IPS DF 6.9 (cell line): ENCODE results near the gene USP40.

Experiments
- DNase-seq: peaks from one replicate; pipeline ENCODE4 v3.0.0-alpha.2; 2013; ENCODE audit warnings: low read depth, low spot score
- H3K27ac ChIP-seq: one replicate; pipeline ENCODE4 v1.5.1; 2013; ENCODE audit warnings: low read length, control low read depth
- H3K27me3 ChIP-seq: 2 replicates; pipeline ENCODE4 v1.6.1; 2013; ENCODE audit warnings: mild to moderate bottlenecking, low read length; ENCODE audit not compliant: control insufficient read depth, insufficient read depth
- H3K36me3 ChIP-seq: 2 replicates; pipeline ENCODE4 v1.6.1; 2013; ENCODE audit warnings: low read length; ENCODE audit not compliant: control insufficient read depth, insufficient read depth
- H3K4me1 ChIP-seq: 2 replicates; pipeline ENCODE4 v1.6.1; 2013; ENCODE audit warnings: low read length; ENCODE audit not compliant: control insufficient read depth, insufficient read depth
- H3K4me3 ChIP-seq: 2 replicates; pipeline ENCODE4 v1.5.1; 2013; ENCODE audit warnings: mild to moderate bottlenecking, low read length
- H3K9me3 ChIP-seq: 2 replicates; pipeline ENCODE4 v1.6.1; 2013; ENCODE audit warnings: low read length, inconsistent platforms; ENCODE audit not compliant: control insufficient read depth, insufficient read depth
- WGBS: extraction: QIAGEN DNeasy Blood & Tissue Kit; methylation state at CpG from one replicate; pipeline ENCODE4 v1.1.7; 2013; ENCODE audit warnings: mixed read lengths, missing lambda C conversion rate; ENCODE audit not compliant: insufficient read length, insufficient coverage; 5-methylcytosine and 5-hydroxymethylcytosine counted together

Gene USP40

DNA sequence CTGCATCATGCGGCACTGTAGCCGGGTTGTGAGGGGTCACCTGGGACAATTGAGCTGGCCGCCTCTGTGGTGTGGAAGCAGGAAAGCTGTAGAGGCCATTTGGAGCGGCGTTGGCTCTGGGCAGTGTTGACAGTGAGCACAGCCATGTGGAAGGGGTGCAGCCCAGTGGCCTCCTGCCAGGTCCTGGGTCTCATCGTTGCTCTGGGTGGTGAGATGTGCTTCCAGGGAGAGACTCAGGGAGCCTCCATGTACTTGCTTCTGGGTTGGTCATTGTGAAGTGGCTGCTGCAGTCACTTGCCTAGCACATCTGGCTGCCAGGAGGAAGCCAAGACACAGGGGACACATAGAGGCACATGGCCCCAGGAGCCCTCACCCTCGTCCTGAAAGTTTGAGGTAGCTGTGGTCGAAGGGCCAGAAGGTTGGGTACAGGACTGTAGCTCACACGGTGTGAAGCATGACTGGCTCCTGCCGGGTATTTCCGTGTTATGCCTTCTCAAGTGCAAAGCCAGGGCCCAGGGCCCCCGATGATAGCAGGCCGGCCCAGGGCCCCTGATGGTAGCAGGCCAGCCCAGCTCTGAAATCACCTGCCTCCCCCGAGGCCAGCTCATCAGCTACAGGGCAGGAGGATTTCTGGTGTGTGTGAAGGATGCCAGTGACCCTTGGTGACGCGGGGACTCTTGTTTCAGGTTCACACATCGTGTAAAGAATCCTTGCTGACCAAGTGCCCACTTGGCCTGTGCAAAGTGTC, 129.7 kb downstream of the USP40 start:
- no CpG with 5 or more reads among the region's 17 CpGs for WGBS
- DNase-seq, result no peak
- Histone ChIP-seq H3K4me1 (no peaks in the 10 kb centered on the region), H3K4me3 (no peak overlapping the region), H3K27ac (no peak overlapping the region), H3K36me3 (0 out of 2 replicates have a peak, but pooled peaks cover 3% of the 10 kb centered on the region), H3K27me3 (no peaks in the 10 kb centered on the region), H3K9me3 (no peaks in the 10 kb centered on the region)

DNA sequence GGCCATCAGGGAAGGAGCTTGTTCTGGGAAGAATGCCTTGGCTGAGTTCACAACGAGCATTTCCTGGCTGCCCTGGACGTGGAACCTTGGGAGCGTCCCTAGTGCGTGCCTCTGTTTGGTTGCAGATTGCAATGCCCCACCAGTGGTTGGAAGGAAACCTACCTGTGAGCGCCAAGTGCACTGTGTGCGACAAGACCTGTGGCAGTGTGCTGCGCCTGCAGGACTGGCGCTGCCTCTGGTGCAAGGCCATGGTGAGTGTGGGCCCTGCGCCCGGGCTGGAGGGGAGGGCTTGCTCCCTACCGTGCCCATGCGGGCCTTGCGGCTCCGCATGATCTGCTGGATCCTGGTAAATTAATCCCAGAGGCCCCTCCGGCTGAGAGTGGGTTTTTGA, 130.4 kb downstream of the USP40 start:
- no peak for DNase-seq
- Histone ChIP-seq H3K4me3 (no peak overlapping the region), H3K27me3 (no peaks in the 10 kb centered on the region), H3K9me3 (no peaks in the 10 kb centered on the region), H3K4me1 (no peaks in the 10 kb centered on the region), H3K27ac (no peak overlapping the region), H3K36me3 (0 out of 2 replicates have a peak, but pooled peaks cover 3% of the 10 kb centered on the region)
- WGBS, result no CpG with 5 or more reads among the region's 15 CpGs

DNA sequence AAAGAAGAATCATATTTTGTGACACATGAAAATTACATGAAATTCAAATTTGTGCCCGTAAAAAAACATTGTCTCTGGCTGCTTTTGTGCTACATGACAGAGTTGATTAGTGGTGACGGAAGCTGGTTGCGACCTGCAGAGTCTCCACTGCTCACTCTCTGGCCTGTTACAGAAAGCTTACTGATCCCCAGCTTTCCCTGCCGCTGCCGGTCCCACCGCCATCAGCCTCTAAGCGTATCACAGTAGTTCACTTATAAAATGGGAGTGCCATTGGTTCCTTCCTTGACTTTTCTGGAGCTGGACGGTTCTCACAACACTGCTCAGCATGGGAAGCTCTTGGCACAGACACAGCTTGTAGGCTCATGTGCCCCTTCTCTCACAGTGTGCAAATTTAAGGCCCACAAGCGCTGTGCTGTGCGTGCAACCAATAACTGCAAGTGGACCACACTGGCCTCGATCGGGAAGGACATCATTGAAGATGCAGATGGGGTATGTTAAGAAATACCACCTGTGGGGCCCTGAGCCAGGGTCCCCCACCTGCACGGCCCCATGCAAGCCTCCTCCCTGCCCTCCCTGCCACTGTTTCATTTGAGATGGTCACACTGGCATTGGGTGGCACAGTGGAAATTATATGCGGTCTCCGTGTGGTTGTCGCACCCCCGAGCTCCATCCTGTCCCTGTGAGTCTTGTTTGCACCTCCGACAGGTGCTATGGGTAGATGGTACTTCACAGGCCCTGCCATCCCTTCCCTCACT, 131.0 kb downstream of the USP40 start:
- 0 out of 2 replicates have a peak, but pooled peaks cover 3% of the 10 kb centered on the region for H3K36me3 ChIP-seq
- no peak overlapping the region for H3K27ac ChIP-seq
- H3K27me3 ChIP-seq, result no peaks in the 10 kb centered on the region
- no peak for DNase-seq
- H3K9me3 ChIP-seq, result no peaks in the 10 kb centered on the region
- no CpG with 5 or more reads among the region's 18 CpGs for WGBS
- no peaks in the 10 kb centered on the region for H3K4me1 ChIP-seq
- H3K4me3 ChIP-seq, result no peak overlapping the region

DNA sequence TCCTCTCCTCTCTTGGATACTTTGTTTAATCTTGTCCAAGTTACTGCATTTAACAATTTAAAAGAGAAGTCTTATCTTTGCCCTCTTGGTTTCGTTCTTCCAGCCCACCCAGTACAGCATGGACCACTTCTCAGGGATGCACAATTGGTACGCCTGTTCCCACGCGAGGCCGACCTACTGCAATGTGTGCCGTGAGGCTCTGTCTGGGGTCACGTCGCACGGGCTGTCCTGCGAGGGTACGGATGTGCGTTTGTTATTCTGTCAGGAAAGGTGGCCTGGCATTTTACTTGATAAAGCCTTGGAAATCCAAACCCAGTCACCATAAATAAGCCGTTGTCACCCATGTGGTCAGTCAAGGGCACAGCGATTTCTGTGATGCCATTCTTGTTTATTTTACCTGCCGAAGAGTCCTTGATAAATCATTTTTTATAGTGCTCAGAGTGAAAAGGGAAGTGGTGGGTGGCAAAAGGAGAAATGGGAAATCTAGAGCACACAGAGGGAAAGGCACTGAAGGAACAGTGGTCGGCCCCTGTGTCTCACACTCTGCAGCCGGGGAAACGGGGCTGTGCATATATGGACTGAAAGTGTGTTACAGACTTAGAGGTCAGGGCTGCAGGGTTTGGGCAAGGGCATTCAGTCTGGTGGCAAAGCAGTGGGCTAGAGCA, 131.8 kb downstream of the USP40 start:
- H3K27ac ChIP-seq, result no peak overlapping the region
- no peak for DNase-seq

DNA sequence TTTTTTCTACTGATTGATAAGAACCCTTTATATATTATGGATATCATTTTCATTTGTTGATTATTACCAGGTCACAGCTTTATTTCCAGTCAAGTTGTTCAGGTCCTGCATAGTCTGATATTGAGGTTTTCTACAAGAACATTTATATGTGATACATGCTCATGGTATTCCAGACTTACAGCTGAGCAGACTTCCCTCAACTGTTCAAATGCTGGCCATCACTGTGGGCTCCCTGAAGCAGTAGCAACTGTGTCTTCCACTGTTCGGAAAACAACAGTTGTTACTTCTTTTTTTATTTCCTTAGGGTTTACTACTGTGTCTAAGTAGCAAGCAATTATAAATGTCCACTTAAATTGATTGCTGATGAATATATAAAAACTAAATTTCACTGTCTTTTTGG, 132.8 kb downstream of the USP40 start:
- H3K4me1 ChIP-seq, result no peaks in the 10 kb centered on the region
- H3K4me3 ChIP-seq, result no peak overlapping the region
- H3K27ac ChIP-seq, result no peak overlapping the region
- DNase-seq, result no peak
- H3K9me3 ChIP-seq, result no peaks in the 10 kb centered on the region
- H3K27me3 ChIP-seq, result no peaks in the 10 kb centered on the region
- no CpG with 5 or more reads among the region's 1 CpG for WGBS
- H3K36me3 ChIP-seq, result 0 out of 2 replicates have a peak, but pooled peaks cover 3% of the 10 kb centered on the region

More for the DNA sequence above, 131.8 kb downstream of the USP40 start:
- Histone ChIP-seq H3K27me3 (no peaks in the 10 kb centered on the region), H3K4me1 (no peaks in the 10 kb centered on the region), H3K4me3 (no peak overlapping the region), H3K9me3 (no peaks in the 10 kb centered on the region), H3K36me3 (0 out of 2 replicates have a peak, but pooled peaks cover 3% of the 10 kb centered on the region)
- no CpG with 5 or more reads among the region's 18 CpGs for WGBS

DNA sequence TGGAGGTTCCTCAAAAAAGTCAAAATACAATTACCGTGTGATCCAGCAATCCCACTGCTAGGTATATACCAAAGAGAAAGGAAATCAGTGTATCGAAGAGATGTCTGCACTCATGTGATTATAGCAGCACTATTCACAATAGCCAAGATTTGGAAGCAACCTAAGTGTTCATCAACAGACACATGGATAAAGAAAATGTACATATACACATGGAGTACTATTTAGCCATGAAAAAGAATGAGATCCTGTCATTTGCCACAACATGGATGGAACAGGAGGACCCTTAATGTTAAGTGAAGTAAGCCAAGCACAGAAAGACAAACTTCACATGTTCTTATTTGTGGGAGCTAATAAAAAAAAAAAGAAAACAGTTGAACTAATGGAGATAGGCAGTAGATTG, 133.6 kb downstream of the USP40 start:
- Histone ChIP-seq H3K27ac (no peak overlapping the region), H3K4me1 (no peaks in the 10 kb centered on the region), H3K36me3 (0 out of 2 replicates have a peak, but pooled peaks cover 3% of the 10 kb centered on the region), H3K4me3 (no peak overlapping the region), H3K27me3 (no peaks in the 10 kb centered on the region), H3K9me3 (no peaks in the 10 kb centered on the region)
- DNase-seq, result no peak
- no CpG with 5 or more reads among the region's 2 CpGs for WGBS

DNA sequence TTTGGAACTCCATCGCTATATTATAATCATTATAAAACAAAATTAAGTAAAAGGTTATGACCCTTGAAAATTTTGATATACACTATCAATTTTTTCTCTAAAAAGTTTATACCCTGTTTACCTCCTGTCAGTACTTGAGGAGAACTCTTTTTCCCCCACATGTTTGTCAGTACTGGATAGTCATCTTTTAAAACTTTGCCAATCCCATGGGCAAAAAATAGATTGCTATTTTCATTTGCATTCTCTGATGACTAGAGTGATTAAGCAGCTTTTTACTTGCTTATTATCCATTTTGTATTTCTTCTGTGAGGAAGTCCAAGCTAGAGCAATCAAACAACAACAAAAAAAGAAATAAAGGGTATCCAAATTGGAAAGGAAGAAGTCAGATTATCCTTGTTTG, 135.9 kb downstream of the USP40 start:
- no CpG with 5 or more reads among the region's 1 CpG for WGBS
- Histone ChIP-seq H3K4me1 (no peaks in the 10 kb centered on the region), H3K27ac (no peak overlapping the region)

GRCh38 chr2:233430081-233430480, 136.5 kb downstream of the USP40 start:
- Histone ChIP-seq H3K4me3 (no peak overlapping the region), H3K9me3 (no peaks in the 10 kb centered on the region), H3K27me3 (no peaks in the 10 kb centered on the region), H3K27ac (no peak overlapping the region), H3K4me1 (no peaks in the 10 kb centered on the region), H3K36me3 (no peaks in the 10 kb centered on the region)
- DNase-seq, result no peak
- WGBS, result no CpG with 5 or more reads among the region's 4 CpGs

More for the DNA sequence above, 135.9 kb downstream of the USP40 start:
- H3K9me3 ChIP-seq, result no peaks in the 10 kb centered on the region
- DNase-seq, result no peak
- H3K36me3 ChIP-seq, result no peaks in the 10 kb centered on the region
- H3K27me3 ChIP-seq, result no peaks in the 10 kb centered on the region
- no peak overlapping the region for H3K4me3 ChIP-seq

GRCh38 chr2:233429175-233429897, 137.2 kb downstream of the USP40 start:
- no CpG with 5 or more reads among the region's 20 CpGs for WGBS
- H3K27me3 ChIP-seq, result no peaks in the 10 kb centered on the region
- no peaks in the 10 kb centered on the region for H3K36me3 ChIP-seq
- no peak overlapping the region for H3K4me3 ChIP-seq
- H3K27ac ChIP-seq, result no peak overlapping the region
- H3K9me3 ChIP-seq, result no peaks in the 10 kb centered on the region
- H3K4me1 ChIP-seq, result no peaks in the 10 kb centered on the region
- DNase-seq, result no peak

DNA sequence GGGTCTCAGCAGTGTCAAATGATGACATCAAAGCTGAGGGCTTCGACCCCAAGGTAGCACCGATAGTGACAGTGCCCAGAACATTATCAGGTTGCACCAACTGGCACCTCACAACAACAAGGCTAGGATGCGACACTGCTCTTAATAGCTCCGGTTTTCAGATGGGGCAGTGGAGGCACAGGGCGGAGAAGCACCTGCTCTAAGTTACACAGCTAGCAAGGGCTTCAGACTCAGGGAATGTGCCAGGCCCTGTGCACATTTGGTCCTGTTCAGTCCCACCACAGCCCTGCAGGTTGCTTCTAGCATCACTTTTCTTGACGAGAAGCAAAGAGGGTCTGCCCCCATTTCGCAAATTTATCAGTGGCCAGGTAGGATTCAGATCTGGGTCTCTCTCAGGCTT, 138.1 kb downstream of the USP40 start:
- Histone ChIP-seq H3K27me3 (no peaks in the 10 kb centered on the region), H3K27ac (no peak overlapping the region), H3K4me1 (no peaks in the 10 kb centered on the region), H3K9me3 (no peaks in the 10 kb centered on the region), H3K36me3 (no peaks in the 10 kb centered on the region), H3K4me3 (no peak overlapping the region)
- DNase-seq, result no peak
- no CpG with 5 or more reads among the region's 7 CpGs for WGBS
